ENCODE measurements around the gene FAM107A. TPM values are rescaled to one million over a fixed set of nuclear protein-coding genes. Genes with fewer than 3 reads are reported as not detected.
A peak's percentile ranks its signal among the peaks of the same experiment; 100 is the strongest.

Gene FAM107A
- total RNA-seq, 2 donors from 2014 or later: not detected

DNA sequence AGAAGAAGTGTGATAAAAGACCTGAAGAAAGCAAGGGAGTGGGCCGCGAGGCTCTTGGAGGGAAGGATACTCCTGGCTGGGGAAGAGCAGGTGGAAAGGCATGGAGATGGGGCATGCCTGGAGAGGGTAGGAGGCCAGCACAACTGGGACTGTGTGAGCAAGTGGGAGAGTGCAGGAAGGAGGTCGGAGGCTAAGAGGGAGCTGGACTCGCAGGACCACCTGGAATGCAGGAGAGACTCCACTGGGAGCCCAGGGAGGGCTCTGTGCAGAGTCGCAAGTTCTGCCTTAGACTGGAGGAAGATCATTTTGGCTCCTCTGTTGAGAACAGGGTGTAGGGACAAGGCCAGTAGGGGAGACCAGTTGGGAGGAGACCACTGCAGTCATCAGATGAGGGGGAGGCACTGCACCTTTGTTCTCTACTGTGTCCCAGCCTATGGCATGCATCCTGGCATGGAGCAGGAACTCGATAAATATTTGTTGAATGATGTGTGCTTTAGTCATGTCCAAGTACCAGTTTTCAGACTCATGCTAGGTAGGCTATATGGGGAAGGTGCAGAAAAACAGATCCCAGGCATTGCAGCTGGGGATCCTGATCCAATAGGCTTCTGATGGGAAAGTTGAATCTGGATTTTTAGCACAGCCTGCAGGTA is 13.7 kb downstream of the FAM107A start:
- no peak overlapping the region for H3K4me3 Mint-ChIP-seq
- Histone ChIP-seq H3K4me1 (ENCODE audit: control insufficient read depth, insufficient read depth, low read length) (peaks cover 5% of the 10 kb centered on the region), H3K27ac (ENCODE audit: low read depth, low read length) (no peak overlapping the region), H3K36me3 (ENCODE audit: control insufficient read depth, insufficient read depth, low read length) (no peaks in the 10 kb centered on the region), H3K27me3 (ENCODE audit: control insufficient read depth, insufficient read depth, low read length, poor library complexity, severe bottlenecking) (no peaks in the 10 kb centered on the region), H3K9ac (ENCODE audit: extremely low read depth, low read length, poor library complexity, severe bottlenecking) (no peak overlapping the region), H3K9me3 (ENCODE audit: control insufficient read depth, low read length) (no peaks in the 10 kb centered on the region), H3K4me3 (ENCODE audit: low read length) (no peak overlapping the region)
- DNase-seq: peak; percentile 54
- H3K27me3 Mint-ChIP-seq (ENCODE audit: insufficient read depth): peaks cover 3% of the 10 kb centered on the region
- no peaks in the 10 kb centered on the region for H3K9me3 Mint-ChIP-seq
- H3K4me1 Mint-ChIP-seq: peaks cover 28% of the 10 kb centered on the region
- TF ChIP-seq, protein P1, sequence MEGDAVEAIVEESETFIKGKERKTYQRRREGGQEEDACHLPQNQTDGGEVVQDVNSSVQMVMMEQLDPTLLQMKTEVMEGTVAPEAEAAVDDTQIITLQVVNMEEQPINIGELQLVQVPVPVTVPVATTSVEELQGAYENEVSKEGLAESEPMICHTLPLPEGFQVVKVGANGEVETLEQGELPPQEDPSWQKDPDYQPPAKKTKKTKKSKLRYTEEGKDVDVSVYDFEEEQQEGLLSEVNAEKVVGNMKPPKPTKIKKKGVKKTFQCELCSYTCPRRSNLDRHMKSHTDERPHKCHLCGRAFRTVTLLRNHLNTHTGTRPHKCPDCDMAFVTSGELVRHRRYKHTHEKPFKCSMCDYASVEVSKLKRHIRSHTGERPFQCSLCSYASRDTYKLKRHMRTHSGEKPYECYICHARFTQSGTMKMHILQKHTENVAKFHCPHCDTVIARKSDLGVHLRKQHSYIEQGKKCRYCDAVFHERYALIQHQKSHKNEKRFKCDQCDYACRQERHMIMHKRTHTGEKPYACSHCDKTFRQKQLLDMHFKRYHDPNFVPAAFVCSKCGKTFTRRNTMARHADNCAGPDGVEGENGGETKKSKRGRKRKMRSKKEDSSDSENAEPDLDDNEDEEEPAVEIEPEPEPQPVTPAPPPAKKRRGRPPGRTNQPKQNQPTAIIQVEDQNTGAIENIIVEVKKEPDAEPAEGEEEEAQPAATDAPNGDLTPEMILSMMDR (conservative IDR thresholded peaks at IDR 0.05): no peak
- no peaks in the 10 kb centered on the region for H3K36me3 Mint-ChIP-seq (ENCODE audit: low read depth)
- WGBS, 2 experiments (ENCODE audit: insufficient coverage in 1 of 2, insufficient read length in 1 of 2): 79% methylated on average over 6 of the region's 6 CpGs
- peak overlapping the region; percentile 3 for H3K27ac Mint-ChIP-seq

DNA sequence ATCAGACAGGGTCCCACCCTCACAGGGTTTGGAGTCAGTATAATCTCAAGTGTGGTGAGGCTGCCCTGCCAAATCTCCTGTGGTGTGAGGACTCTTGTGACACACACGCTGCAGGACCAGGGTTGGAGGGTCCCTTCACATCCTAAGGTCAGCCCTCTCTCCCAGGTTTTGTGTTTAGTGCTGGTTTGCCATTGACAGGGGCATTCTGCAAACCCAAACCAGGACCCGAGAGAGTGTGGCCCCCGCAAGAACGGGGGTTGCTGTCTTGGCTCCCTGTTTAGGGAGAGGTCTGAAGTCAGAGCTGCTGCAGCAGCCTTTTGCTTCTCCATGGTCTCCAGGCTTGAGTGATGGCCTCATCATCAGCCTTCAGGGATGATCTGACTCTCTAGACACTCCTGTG is 14.7 kb downstream of the FAM107A start:
- Mint-ChIP-seq H3K36me3 (ENCODE audit: low read depth) (no peaks in the 10 kb centered on the region), H3K27me3 (ENCODE audit: insufficient read depth) (peaks cover 3% of the 10 kb centered on the region), H3K27ac (peak overlapping the region; percentile 96), H3K4me1 (peaks cover 32% of the 10 kb centered on the region), H3K4me3 (no peak overlapping the region), H3K9me3 (no peaks in the 10 kb centered on the region)
- WGBS, 2 experiments (ENCODE audit: insufficient coverage in 1 of 2, insufficient read length in 1 of 2): 87 to 93% methylated on average over 3 to 4 of the region's 4 CpGs
- Histone ChIP-seq H3K9ac (ENCODE audit: extremely low read depth, low read length, poor library complexity, severe bottlenecking) (no peak overlapping the region), H3K36me3 (ENCODE audit: control insufficient read depth, insufficient read depth, low read length) (no peaks in the 10 kb centered on the region), H3K27ac (ENCODE audit: low read depth, low read length) (no peak overlapping the region), H3K9me3 (ENCODE audit: control insufficient read depth, low read length) (no peaks in the 10 kb centered on the region), H3K27me3 (ENCODE audit: control insufficient read depth, insufficient read depth, low read length, poor library complexity, severe bottlenecking) (no peaks in the 10 kb centered on the region), H3K4me3 (ENCODE audit: low read length) (no peak overlapping the region), H3K4me1 (ENCODE audit: control insufficient read depth, insufficient read depth, low read length) (peaks cover 5% of the 10 kb centered on the region)
- peak; percentile 68 for DNase-seq
- TF ChIP-seq, protein P1 (conservative IDR thresholded peaks at IDR 0.05): no peak

DNA sequence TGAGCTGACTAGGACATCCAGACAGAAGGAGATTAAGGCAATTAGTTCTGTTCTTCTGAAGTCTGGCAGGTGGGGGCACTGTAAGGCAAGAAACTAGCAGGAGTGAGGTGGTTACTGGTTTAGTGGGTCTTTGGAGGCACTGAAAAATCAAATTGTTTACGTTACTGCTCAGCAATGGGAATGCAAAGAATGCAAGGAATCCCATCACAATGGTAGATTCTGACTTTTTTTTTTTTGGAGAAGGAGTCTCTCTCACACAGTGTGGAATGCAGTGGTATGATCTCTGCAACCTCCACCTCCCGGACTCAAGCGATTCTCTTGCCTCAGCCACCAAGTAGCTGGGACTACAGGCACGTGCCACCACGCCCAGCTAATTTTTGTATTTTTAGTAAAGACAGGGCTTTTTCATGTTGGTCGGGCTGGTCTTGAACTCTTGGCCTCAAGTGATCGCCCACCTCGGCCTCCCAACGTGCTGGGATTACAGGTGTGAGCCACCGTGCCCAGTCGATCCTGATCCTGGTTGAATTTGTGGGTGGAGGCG is 16.4 kb downstream of the FAM107A start:
- Mint-ChIP-seq H3K27me3 (ENCODE audit: insufficient read depth) (peaks cover 3% of the 10 kb centered on the region), H3K9me3 (no peaks in the 10 kb centered on the region), H3K4me3 (peak overlapping the region; percentile 21), H3K4me1 (peaks cover 33% of the 10 kb centered on the region), H3K36me3 (ENCODE audit: low read depth) (no peaks in the 10 kb centered on the region), H3K27ac (peak overlapping the region; percentile 96)
- no peak overlapping the region for H3K4me3 ChIP-seq (ENCODE audit: low read length)
- WGBS, 2 experiments (ENCODE audit: insufficient coverage in 1 of 2, insufficient read length in 1 of 2): 55 to 78% methylated on average over 12 of the region's 12 CpGs
- H3K4me1 ChIP-seq (ENCODE audit: control insufficient read depth, insufficient read depth, low read length): peaks cover 3% of the 10 kb centered on the region
- H3K36me3 ChIP-seq (ENCODE audit: control insufficient read depth, insufficient read depth, low read length): no peaks in the 10 kb centered on the region
- DNase-seq: peak; percentile 95
- H3K9me3 ChIP-seq (ENCODE audit: control insufficient read depth, low read length): no peaks in the 10 kb centered on the region
- peak overlapping the region; percentile 63 for H3K9ac ChIP-seq (ENCODE audit: extremely low read depth, low read length, poor library complexity, severe bottlenecking)
- H3K27me3 ChIP-seq (ENCODE audit: control insufficient read depth, insufficient read depth, low read length, poor library complexity, severe bottlenecking): no peaks in the 10 kb centered on the region
- H3K27ac ChIP-seq (ENCODE audit: low read depth, low read length): peak overlapping the region; percentile 50
- TF ChIP-seq, protein P1 (conservative IDR thresholded peaks at IDR 0.05): peak; percentile 77
